AG09319 (cell line): ENCODE results near the gene SPTBN2.

Source experiments
- DNase-seq: peaks from one replicate; pipeline ENCODE4 v3.0.0-alpha.2; 2010; ENCODE audit warnings: low read depth; ENCODE audit errors: extremely low read depth
- CTCF ChIP-seq: IDR thresholded peaks from 2 replicates; pipeline ENCODE4 v1.5.1; 2011; ENCODE audit warnings: low read depth, mild to moderate bottlenecking, inconsistent platforms, low read length, moderate library complexity

Gene SPTBN2

DNA sequence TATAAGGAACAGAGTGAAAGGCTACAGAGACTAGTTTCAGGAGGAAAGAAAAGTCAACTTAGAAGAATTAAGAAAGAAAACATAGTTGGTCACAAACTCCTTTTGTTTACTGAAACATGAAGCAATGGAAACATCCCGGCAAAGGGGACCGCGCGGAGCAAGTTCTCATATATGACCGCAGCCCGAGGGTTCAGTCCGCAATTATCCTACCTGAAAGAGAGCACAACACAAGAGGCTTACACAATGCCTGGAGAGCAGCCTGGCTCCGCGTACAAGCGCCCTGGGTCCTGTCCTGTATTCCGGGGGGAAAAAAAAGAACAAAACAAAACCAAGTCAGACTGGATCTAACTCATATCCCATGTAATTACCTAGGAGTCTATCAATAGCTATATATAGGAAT is 63.6 kb downstream of the SPTBN2 start:
- no peak for TF ChIP-seq CTCF
- no peak for DNase-seq

- TF ChIP-seq CTCF: no peak
- no peak for DNase-seq
These were observed 65.2 kb downstream of the SPTBN2 start for GRCh38 chr11:66663741-66664296.

DNA sequence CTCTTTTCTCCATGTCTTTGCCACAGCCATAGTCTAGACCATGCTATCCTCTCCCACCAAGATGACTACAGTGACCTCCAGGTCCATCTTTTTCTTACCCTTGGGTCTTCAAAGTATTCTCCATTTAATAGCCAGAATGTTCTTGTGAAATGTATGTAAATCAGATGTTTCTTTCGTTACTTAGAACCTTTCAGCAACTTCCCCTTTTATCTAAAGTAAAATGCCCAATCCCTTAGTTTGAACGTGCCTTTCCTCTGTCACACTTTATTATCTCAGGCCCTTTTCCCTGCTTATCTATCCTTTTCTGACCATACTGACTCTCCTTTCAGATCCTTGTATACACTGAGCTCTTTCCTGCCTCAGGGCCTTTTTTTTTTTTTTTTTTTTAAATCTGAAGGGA is 69.3 kb downstream of the SPTBN2 start:
- no peak for TF ChIP-seq CTCF
- no peak for DNase-seq

DNA sequence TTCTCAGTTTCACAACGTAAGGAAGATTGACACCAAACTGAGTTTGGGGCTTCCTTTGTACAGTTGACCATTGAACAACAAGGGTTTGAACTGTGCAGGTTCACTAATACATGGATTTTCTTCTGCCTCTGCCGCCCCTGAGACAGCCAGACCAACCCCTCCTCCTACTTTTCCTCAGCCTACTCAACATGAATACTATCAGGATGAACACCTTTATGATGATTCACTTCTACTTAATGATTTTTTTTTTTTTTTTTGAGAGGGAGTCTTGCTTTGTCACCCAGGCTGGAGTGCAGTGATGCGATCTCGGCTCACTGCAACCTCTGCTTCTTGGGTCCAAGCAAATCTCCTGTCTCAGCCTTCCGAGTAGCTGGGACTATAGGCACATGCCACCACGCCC is 75.9 kb downstream of the SPTBN2 start:
- DNase-seq: no peak
- TF ChIP-seq CTCF: no peak

- no peak for TF ChIP-seq CTCF
- no peak for DNase-seq
These were observed 76.4 kb downstream of the SPTBN2 start for GRCh38 chr11:66652651-66653050.

DNA sequence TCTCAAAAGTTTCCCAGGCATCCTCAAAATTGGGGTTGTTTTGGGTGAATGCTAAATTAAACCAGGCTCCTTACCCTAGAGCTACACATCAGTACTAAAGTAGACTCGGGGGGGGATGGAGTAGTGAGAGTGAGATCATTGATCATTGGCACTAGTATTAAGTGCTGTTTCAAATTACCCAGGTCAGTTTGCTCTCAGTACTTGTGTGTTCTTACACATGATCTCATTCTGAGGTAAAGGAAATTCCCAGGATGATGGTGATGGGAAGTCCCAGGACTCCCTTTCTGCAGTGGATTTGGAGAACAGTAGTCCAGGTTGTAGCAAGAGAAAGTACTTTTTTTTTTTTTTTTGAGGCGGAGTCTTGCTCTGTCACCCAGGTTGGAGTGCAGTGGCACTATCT is 78.0 kb downstream of the SPTBN2 start:
- TF ChIP-seq CTCF: no peak

GRCh38 chr11:66649903-66650302 is 79.1 kb downstream of the SPTBN2 start:
- no peak for TF ChIP-seq CTCF
- no peak for DNase-seq

More for the DNA sequence above, 78.0 kb downstream of the SPTBN2 start:
- no peak for DNase-seq
